ENCODE data around the gene ATCAY. TPM values are rescaled to one million over a fixed set of nuclear protein-coding genes. Genes with fewer than 3 reads are reported as not detected.
A peak's percentile ranks its signal among the peaks of the same experiment; 100 is the strongest.

ATCAY gene
- total RNA-seq, 3 donors from 2014 or later (not counting 1 experiment from before 2014, with no cell fraction given) = not detected

DNA sequence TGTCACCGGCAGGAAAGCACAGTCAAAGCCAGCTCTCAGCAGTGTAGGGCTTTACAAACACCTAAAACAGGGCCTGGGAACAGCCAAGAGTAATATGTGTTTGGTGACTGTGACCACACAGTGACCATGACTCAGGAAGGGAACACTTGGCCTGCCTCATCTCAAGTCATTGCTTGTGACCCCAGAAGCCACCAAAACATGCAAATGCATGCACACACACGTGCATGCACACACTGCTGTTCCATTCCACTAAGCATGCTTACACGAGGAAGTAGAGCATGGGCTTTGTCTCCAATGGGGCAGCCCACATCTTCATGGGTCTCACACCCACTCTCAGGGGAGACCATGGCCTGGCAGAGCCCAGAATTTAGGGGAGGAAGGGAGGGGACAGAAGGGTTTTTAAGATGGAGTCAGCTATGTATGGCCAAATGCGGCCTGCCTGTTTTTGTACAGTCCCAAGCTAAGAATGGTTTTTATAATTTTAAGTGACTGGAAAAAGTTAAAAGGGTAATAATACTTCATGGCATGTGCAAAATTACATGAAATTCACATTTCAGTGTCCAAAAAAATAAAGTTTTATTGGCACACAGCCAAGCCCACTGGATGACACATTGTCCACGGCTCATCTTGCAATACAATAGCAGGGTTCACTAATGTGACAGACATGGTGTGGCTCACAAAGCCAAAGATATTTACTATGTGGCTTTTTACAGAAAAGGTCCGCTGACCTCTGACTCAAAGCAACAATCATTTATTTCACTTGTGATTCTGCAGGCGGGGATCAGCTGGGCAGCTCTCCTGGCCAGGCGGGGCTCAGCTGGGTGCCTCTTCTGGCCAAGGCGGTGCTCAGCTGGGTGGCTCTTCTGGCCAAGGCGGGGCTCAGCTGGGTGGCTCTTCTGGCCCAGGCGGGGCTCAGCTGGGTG is 29.0 kb upstream of the ATCAY start:
- Histone ChIP-seq H3K9me3 (ENCODE audit: control insufficient read depth, insufficient read depth, low read length) (peaks cover 5% of the 10 kb centered on the region), H3K4me1 (ENCODE audit: control insufficient read depth, insufficient read depth, low read length) (peaks cover 3% of the 10 kb centered on the region), H3K27me3 (ENCODE audit: control insufficient read depth, insufficient read depth, low read length) (no peaks in the 10 kb centered on the region), H3K27ac (ENCODE audit: low read length) (no peak overlapping the region), H3K4me3 (ENCODE audit: low read length) (no peak overlapping the region), H3K36me3 (ENCODE audit: control insufficient read depth, insufficient read depth, low read length) (no peaks in the 10 kb centered on the region)
- TF ChIP-seq, protein P1, sequence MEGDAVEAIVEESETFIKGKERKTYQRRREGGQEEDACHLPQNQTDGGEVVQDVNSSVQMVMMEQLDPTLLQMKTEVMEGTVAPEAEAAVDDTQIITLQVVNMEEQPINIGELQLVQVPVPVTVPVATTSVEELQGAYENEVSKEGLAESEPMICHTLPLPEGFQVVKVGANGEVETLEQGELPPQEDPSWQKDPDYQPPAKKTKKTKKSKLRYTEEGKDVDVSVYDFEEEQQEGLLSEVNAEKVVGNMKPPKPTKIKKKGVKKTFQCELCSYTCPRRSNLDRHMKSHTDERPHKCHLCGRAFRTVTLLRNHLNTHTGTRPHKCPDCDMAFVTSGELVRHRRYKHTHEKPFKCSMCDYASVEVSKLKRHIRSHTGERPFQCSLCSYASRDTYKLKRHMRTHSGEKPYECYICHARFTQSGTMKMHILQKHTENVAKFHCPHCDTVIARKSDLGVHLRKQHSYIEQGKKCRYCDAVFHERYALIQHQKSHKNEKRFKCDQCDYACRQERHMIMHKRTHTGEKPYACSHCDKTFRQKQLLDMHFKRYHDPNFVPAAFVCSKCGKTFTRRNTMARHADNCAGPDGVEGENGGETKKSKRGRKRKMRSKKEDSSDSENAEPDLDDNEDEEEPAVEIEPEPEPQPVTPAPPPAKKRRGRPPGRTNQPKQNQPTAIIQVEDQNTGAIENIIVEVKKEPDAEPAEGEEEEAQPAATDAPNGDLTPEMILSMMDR (IDR thresholded peaks at IDR 0.05) = no peak
- Mint-ChIP-seq H3K4me1 (no peaks in the 10 kb centered on the region), H3K36me3 (no peaks in the 10 kb centered on the region), H3K27ac (peak overlapping the region in 1 of 2 donors; percentile 27), H3K4me3 (no peak overlapping the region), H3K9me3 (no peaks in the 10 kb centered on the region), H3K27me3 (ENCODE audit: low read depth in 2 of 2) (peaks cover 0 to 2% of the 10 kb centered on the region in 2 donors)
- 89% methylated on average over 11 of the region's 11 CpGs for WGBS (ENCODE audit: insufficient coverage)
- intact Hi-C loops (cut with micrococcal nuclease) = loop anchor here (1.0 kb wide), 1 partner anchor 353 kb away; no protein-coding TSS in a partner anchor
- DNase-seq = no peak
- no peak for ATAC-seq

DNA sequence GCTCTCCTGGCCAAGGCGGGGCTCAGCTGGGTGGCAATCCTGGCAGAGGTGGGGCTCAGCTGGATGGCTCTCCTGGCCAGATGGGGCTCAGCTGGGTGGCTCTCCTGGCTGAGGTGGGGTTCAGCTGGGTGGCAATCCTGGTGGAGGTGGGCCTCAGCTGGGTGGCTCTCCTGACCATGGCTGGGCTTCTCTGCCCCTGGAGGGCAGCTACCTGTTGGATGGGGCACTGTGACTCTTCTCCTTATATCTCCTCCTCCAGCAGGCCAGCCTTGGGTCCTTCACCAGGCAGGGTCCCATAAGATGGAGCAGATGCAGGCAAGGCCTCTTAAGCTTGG is 28.3 kb upstream of the ATCAY start:
- ATAC-seq = no peak
- intact Hi-C loops (cut with micrococcal nuclease) = loop anchor here (1.0 kb wide), 1 partner anchor 352 kb away; no protein-coding TSS in a partner anchor
- no peaks in the 10 kb centered on the region for H3K36me3 Mint-ChIP-seq

DNA sequence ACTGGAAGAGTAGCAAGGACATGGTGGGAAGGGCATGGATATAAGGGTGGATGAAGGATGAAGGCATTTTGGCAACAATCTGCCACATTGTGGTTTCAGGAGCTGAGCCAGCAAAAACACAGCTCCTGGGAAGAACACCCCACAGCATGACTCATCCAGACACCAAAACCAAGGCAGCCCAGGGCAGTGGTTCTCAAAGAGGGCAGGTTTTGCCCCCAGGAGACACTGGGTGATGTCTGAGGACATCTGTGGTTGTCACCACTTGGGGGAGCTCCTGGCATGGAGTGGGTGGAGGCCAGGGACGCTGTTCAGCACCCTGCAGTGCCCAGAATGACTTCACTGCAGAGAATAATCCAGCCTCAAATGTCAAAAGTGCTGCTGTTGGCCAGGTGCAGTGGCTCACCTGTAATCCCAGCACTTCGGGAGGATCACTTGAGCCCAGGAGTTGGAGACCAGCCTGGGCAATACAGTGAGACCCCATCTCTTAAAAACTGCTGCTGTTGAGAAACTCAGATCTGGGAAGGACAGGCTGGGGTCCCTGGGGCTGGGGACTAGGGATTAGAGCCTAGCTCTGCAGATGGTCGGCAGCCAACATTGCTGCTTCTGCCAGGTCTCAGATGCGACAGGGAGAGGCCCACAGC is 27.8 kb upstream of the ATCAY start:
- WGBS (ENCODE audit: insufficient coverage) = 77% methylated on average over 4 of the region's 4 CpGs
- no peaks in the 10 kb centered on the region for H3K27me3 ChIP-seq (ENCODE audit: control insufficient read depth, insufficient read depth, low read length)
- Mint-ChIP-seq H3K4me3 (no peak overlapping the region), H3K9me3 (no peaks in the 10 kb centered on the region), H3K4me1 (no peaks in the 10 kb centered on the region), H3K36me3 (no peaks in the 10 kb centered on the region), H3K27ac (no peak overlapping the region), H3K27me3 (ENCODE audit: low read depth in 2 of 2) (peaks cover 0 to 2% of the 10 kb centered on the region in 2 donors)
- DNase-seq (peak; percentile 52 to 63), ATAC-seq (peak; percentile 69 to 86 (median 85))
- intact Hi-C loops (cut with micrococcal nuclease) = loop anchor here (1.0 kb wide), 1 partner anchor 352 kb away; no protein-coding TSS in a partner anchor
- H3K9me3 ChIP-seq (ENCODE audit: control insufficient read depth, insufficient read depth, low read length) = peaks cover 5% of the 10 kb centered on the region
- peaks cover 3% of the 10 kb centered on the region for H3K4me1 ChIP-seq (ENCODE audit: control insufficient read depth, insufficient read depth, low read length)
- H3K36me3 ChIP-seq (ENCODE audit: control insufficient read depth, insufficient read depth, low read length) = no peaks in the 10 kb centered on the region
- no peak overlapping the region for H3K4me3 ChIP-seq (ENCODE audit: low read length)
- H3K27ac ChIP-seq (ENCODE audit: low read length) = no peak overlapping the region
- TF ChIP-seq, protein P1 (IDR thresholded peaks at IDR 0.05) = peak; percentile 48

More for the DNA sequence above, 28.3 kb upstream of the ATCAY start:
- H3K4me1 Mint-ChIP-seq = no peaks in the 10 kb centered on the region
- TF ChIP-seq, protein P1 (IDR thresholded peaks at IDR 0.05) = no peak
- WGBS (ENCODE audit: insufficient coverage) = 100% methylated on average over 1 of the region's 1 CpG
- H3K4me1 ChIP-seq (ENCODE audit: control insufficient read depth, insufficient read depth, low read length) = peaks cover 3% of the 10 kb centered on the region
- peaks cover 5% of the 10 kb centered on the region for H3K9me3 ChIP-seq (ENCODE audit: control insufficient read depth, insufficient read depth, low read length)
- no peak overlapping the region for H3K4me3 Mint-ChIP-seq
- H3K27me3 Mint-ChIP-seq (ENCODE audit: low read depth in 2 of 2) = peaks cover 0 to 2% of the 10 kb centered on the region in 2 donors
- H3K27ac ChIP-seq (ENCODE audit: low read length) = no peak overlapping the region
- no peaks in the 10 kb centered on the region for H3K9me3 Mint-ChIP-seq
- no peaks in the 10 kb centered on the region for H3K27me3 ChIP-seq (ENCODE audit: control insufficient read depth, insufficient read depth, low read length)
- DNase-seq = no peak
- no peaks in the 10 kb centered on the region for H3K36me3 ChIP-seq (ENCODE audit: control insufficient read depth, insufficient read depth, low read length)
- no peak overlapping the region for H3K4me3 ChIP-seq (ENCODE audit: low read length)
- no peak overlapping the region for H3K27ac Mint-ChIP-seq
